GM13977 (cell line): ENCODE measurements around the gene SAMD9L.
"Not testable (repeated sequence)": the region's sequence is repeated elsewhere in the genome, so short reads cannot be mapped to it uniquely, and the experiment has no call there.

Experiments
- DNase-seq: peaks from one replicate; pipeline ENCODE4 v3.0.0; 2012; ENCODE audit warnings: low spot score
- CTCF ChIP-seq: IDR thresholded peaks from 2 replicates; pipeline ENCODE4 v1.5.1; 2012; ENCODE audit warnings: mild to moderate bottlenecking, control low read depth; ENCODE audit not compliant: insufficient read depth; ENCODE audit errors: extremely low read depth, missing control alignments
- in situ Hi-C: fragments of 300-500 bp; cut with MboI; formaldehyde crosslinking; loops from one replicate; pipeline ENCODE4 v1.12.0; 2022; ENCODE audit warnings: low sequenced_read_pairs, low pct_unique_long_range_greater_than_20kb, mixed read lengths, inconsistent platforms; ENCODE audit not compliant: unreplicated experiment

The SAMD9L gene

DNA sequence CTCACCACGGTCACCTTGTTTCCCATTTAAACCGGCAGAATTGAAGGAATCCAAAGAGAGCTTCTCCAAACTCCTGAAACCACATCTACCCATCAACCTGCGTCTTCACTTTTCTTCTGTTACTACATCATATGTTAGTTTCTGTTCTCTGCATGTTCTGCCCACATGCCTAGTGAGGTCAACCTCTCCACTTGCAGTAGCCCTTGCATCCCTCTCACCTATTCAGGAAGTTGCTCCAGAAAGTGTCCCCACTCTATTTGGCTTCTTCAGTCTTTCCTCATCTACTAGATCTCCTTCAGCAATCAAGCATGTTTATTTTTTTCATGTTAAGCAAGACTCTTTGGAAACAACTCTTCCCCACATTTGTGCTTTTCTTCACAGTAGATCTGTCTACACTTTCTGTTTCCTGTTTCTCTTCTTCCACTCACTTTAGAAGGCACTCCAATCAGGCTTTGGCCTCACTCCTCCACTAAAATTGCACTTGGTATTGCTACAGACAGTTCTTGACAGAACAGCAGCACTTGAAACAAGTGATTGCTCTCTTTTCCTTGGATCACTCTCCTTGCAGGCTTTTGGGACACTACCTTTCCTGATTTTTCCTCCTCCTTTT lies 7.5 kb downstream of the SAMD9L start:
- in situ Hi-C loops = no loop called here
- no peak for DNase-seq
- no peak for TF ChIP-seq CTCF

GRCh38 chr7:93138576-93138975 lies 9.6 kb downstream of the SAMD9L start:
- in situ Hi-C loops = no loop called here
- no peak for TF ChIP-seq CTCF
- no peak for DNase-seq

DNA sequence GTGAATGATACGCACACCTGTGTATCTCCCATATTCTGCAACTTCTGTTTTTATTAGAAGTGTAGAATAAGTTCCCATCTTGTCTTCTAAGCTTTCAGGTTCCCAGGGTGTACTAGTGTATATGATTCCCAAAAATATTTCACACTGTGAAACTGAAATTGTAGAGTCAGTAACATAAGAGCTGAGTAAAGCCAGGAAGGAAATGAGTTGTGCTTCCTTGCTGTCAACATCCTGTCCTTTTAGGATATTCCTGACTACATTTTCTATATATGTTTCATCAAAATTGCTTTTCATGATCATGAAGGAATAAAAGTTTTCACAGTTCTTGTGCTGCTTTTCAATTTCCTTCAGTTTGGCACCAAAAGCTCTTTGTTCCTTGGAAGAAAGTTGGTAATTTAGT lies 15.2 kb downstream of the SAMD9L start:
- no peak for DNase-seq
- in situ Hi-C loops = no loop called here
- TF ChIP-seq CTCF = no peak

DNA sequence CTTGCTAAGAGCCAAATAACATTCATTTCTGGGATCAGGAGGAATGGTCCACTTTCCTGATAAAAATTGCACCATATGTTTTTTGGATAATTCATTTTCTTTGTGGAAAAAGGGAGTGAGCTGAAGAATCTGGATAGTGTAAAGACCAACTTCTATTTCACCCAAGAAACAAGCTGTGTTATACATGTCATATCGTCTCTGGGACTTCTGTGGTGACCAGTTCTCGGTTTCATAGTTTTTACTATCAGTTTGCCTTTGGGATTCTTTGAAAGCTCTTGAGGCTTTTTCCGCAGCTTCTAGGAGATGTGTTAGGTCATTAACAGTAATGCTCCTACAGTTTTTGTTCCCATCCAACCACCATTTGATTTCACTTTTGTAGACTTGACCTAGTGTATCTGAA lies 16.0 kb downstream of the SAMD9L start:
- no peak for TF ChIP-seq CTCF

GRCh38 chr7:93126954-93127353 lies 21.2 kb downstream of the SAMD9L start:
- DNase-seq, in situ Hi-C loops: not testable (repeated sequence)

More for the DNA sequence above, 16.0 kb downstream of the SAMD9L start:
- no peak for DNase-seq
- in situ Hi-C loops = no loop called here

GRCh38 chr7:93123532-93123931 lies 24.7 kb downstream of the SAMD9L start:
- DNase-seq, in situ Hi-C loops: not testable (repeated sequence)

DNA sequence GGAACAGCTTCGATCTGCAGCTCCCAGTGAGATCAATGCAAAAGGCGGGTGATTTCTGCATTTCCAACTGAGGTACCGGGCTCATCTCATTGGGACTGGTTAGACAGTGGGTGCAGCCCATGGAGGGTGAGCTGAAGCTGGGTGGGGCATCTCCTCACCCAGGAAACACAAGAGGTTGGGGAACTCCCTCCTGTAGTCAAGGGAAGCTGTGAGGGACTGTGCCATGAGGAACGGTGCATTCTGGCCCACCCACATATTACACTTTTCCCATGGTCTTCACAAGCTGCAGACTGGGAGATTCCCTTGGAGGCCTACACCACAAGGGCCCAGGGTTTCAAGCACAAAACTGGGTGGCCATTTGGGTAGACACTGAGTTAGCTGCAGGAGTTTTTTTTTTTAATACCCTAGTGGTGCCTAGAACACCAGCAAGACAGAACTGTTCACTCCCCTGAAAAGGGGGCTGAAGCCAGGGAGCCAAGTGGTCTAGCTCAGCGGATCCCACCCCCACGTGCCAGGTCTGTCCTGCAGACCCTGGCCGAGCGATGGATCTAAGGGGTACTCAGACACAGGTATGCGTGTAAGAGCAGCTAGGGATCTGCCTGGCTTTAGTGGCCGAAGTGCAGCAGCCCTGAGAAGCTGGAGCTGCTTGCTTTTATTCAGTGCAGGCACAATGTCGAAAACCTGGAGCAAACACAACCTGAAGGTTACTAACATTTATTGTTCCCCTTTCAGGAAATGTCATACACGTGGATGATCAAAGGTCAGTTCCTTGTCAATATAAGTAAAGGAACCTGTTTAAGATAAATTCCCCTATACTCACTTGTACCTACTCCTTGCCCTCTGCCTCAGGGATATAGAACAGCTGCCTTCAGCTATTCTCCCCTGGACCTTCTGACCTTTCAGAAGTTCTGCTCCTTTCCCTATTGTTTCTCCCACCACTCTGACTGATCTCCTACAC lies 27.3 kb downstream of the SAMD9L start:
- no peak for TF ChIP-seq CTCF
- no peak for DNase-seq
- in situ Hi-C loops = no loop called here
